Neural cell (in vitro differentiated cells): ENCODE data around the gene DYNC1LI2.

ENCODE experiments used
- CTCF ChIP-seq: fragments of 450-650 bp; IDR thresholded peaks from 2 replicates; pipeline ENCODE4 v1.5.1; 2014; ENCODE audit warnings: antibody characterized with exemption, mild to moderate bottlenecking, moderate library complexity; ENCODE audit not compliant: poor library complexity, severe bottlenecking
- EP300 ChIP-seq: fragments of 450-650 bp; conservative IDR thresholded peaks from 2 replicates; pipeline ENCODE4 v1.6.1; 2014; ENCODE audit warnings: antibody characterized with exemption, mild to moderate bottlenecking, moderate library complexity; ENCODE audit not compliant: poor library complexity, severe bottlenecking
- EZH2 ChIP-seq: fragments of 200-600, 300-800 bp; shearing (Covaris generic), sonication (generic); IDR thresholded peaks from 2 replicates; pipeline ENCODE4 v1.6.1; 2014; ENCODE audit warnings: antibody characterized with exemption, low read length, borderline replicate concordance, mild to moderate bottlenecking; ENCODE audit not compliant: insufficient read depth, poor library complexity, severe bottlenecking

DNA sequence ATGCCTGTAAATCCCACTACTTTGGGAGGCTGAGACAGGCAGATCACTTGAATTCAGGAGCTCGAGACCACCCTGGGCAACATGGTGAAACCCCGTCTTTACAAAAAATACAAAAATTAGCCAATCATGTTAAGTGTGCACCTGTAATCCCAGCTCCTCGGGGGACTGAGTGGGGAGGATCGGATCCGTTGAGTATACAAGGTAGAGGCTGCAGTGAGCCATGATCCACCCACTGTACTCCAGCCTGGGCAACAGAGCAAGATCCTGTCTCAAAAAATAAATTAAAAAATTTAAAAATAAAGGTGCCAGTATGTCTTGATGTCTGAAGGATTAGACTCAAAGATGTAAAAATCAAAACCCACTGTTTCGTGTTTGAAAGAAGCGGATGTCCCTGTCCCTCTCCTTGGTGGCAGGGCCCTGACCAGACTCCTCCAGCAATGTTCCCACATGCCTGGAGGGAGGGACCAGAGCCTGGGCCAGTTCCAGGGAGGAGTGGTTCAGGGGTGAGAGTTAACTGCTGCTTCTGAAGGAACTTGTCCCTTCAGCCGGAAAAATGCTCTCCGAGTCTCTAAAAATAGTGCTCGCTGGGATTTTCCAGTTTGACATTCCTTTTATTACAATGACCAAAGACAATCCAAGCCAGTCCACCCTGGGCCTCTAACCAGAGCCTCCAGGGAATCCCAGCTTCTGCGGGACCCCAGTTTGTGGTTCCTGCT, 45.5 kb downstream of the DYNC1LI2 start:
- TF ChIP-seq CTCF (no peak), EP300 (no peak), EZH2 (no peak)
